Ovary (tissue), 3 donors: ENCODE results near the gene FRMD1.

Experiments used
- CTCF ChIP-seq, 3 donors: fragments of 450-650 bp in 2 of 3; fragments of 200-600 bp in 1 of 3; IDR thresholded peaks; one replicate each; pipeline versions ENCODE4 v1.5.1 to v1.8.0; 2016 to 2022; ENCODE audit warnings: antibody characterized with exemption in 3 of 3, mild to moderate bottlenecking in 1 of 3
- EP300 ChIP-seq: sonication (generic); formaldehyde crosslinking; IDR thresholded peaks from one replicate; pipeline ENCODE4 v1.6.1; 2017; ENCODE audit warnings: antibody characterized with exemption
- POLR2A ChIP-seq: fragments of 450-650 bp; IDR thresholded peaks from one replicate; pipeline ENCODE4 v1.6.1; 2017; ENCODE audit warnings: antibody characterized with exemption, mild to moderate bottlenecking, moderate library complexity
- donor health status: DM: no; HTN: no; CAD: no.

- TF ChIP-seq CTCF (IDR thresholded peaks at IDR 0.05), result no peak
- TF ChIP-seq EP300, result no peak
- no peak for TF ChIP-seq POLR2A
Observed at GRCh38 chr6:168050225-168050880, 28.7 kb downstream of the FRMD1 start.
